GM19238 (cell line): ENCODE measurements around the gene ATP6V0D1.
"Not testable (repeated sequence)": the region's sequence is repeated elsewhere in the genome, so short reads cannot be mapped to it uniquely, and the experiment has no call there.

Experiments used
- DNase-seq: peaks from one replicate; pipeline ENCODE4 v3.0.0; 2011; ENCODE audit warnings: low spot score; ENCODE audit not compliant: insufficient read length

Gene ATP6V0D1

GRCh38 chr16:67504031-67505021, 23.4 kb upstream of the ATP6V0D1 start:
- no peak for DNase-seq

- no peak for DNase-seq
These were observed 18.1 kb upstream of the ATP6V0D1 start for GRCh38 chr16:67499106-67499505.

DNA sequence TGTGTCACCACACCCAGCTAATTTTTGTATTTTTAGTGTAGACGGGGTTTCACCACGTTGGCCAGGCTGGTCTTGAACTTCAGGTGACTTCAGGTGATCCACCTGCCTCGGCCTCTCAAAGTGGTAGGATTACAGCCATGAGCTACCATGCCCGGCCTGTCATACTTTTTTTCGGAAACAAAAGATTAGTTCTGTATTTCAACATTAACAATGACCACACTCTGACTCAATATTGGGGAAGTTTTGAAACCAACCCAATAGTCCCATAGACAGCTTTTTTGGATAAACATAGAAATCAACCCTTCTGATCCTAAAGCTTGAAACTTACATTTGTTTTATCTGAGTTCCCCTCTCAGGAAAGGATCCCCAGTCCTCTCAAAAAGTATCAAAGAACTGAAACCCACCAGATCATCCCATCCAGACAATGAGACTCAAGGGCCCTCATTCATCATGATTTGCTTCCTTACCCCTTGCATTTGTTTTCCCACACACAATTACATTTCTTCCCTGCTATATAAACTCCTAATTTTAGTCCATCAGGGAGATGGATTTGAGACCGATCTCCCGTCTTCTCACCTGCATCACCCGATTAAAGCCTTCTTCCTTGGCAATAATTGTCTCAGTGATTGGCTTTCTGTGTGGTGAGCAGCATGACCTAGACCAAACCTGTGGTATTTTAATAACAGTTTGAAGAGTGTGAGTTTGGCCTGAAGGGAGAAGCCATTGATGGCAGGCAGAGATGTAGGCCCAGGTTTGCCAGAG, 9.6 kb upstream of the ATP6V0D1 start:
- DNase-seq: no peak

GRCh38 chr16:67489401-67490083, 8.6 kb upstream of the ATP6V0D1 start:
- DNase-seq: no peak

- not testable (repeated sequence) for DNase-seq
These were observed 6.6 kb upstream of the ATP6V0D1 start for GRCh38 chr16:67487561-67487960.

DNA sequence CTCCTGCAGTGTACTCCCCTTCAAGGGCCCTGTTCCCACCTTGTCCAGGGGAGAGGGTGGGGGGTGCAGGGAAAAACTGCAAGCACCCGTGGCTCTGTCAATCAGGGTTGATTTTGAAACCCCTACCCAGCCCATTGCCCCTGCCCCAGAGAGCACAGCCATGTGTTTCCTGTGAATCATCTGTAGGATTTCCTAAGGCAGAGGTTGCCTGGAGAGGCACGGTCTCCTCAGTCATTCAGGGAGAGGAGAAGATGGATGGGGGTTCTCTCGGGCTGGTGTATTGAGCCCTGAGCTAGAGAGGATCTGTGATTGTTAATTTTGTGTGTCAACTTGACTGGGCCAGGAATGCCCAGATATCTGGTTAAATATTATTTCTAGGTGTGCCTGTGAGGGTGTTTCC, 5.8 kb upstream of the ATP6V0D1 start:
- DNase-seq: no peak

GRCh38 chr16:67483731-67484525, 3.0 kb upstream of the ATP6V0D1 start:
- no peak for DNase-seq

- no peak for DNase-seq
These were observed 2.2 kb upstream of the ATP6V0D1 start, which contains the start of gene AGRP for GRCh38 chr16:67483150-67483549. TSS of gene AGRP (minus strand) at chr16:67483547. CDS start at chr16:67483398, 149 bp downstream.

- DNase-seq: no peak
These were observed 1.4 kb upstream of the ATP6V0D1 start for GRCh38 chr16:67482233-67482924.

DNA sequence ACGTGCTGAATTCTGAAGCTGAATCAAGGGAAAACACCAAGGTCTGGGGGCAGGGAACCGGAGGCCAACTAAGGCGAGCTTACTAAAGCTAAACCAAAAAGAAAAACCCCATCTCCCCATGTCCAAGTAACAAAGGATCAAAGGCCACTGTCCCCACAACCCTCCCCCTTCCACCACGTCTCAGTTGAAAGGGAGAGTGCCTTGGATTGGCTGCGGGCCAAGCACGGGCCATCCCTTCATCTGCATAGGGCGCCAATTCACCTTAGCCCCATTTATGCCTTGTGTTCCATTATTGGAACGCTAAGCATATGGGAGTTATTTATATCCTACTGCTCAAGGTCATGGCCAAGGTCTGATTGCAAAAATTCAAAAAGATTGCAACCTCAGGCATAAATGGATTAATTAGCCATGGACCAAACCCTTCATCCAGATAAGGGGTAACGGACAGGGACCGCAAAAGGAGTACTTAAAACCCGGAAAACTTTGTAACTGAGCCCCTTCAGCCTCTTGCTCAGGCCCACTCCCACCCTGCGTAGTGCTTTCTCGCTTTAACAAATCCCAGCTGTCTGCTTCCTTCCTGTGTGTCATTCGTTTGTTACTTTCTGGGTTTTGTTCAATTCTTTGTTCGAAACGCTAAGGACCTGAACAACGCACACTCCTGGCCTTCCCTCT, 740 bp upstream of the ATP6V0D1 start:
- DNase-seq: no peak

DNA sequence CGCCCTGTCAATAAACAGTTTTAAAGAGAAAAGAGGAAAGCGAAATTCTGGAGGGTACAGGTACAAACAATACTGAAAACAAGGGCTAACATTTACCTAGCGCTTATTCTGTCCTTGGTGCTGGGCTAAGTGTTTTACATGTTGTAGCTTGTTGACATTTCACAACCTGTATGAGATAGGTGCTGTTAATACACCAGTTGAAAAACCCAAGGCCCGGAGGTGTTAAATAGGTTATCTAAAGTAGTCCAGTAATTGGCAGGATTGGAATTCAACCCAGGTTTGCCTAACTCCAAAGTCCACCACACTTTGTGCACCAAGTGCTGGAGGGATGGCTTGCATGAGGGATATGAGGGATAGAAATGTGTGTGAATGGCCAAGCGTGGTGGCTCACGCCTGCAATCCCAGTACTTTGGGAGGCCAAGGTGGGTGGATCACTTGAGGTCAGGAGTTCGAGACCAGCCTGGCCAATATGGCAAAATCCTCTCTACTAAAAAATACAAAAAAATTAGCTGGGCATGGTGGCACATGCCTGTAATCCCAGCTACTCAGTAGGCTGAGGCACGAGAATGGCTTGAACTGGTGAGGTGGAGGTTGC, 2.9 kb downstream of the ATP6V0D1 start:
- DNase-seq: no peak

GRCh38 chr16:67474551-67475455, 6.2 kb downstream of the ATP6V0D1 start:
- no peak for DNase-seq

DNA sequence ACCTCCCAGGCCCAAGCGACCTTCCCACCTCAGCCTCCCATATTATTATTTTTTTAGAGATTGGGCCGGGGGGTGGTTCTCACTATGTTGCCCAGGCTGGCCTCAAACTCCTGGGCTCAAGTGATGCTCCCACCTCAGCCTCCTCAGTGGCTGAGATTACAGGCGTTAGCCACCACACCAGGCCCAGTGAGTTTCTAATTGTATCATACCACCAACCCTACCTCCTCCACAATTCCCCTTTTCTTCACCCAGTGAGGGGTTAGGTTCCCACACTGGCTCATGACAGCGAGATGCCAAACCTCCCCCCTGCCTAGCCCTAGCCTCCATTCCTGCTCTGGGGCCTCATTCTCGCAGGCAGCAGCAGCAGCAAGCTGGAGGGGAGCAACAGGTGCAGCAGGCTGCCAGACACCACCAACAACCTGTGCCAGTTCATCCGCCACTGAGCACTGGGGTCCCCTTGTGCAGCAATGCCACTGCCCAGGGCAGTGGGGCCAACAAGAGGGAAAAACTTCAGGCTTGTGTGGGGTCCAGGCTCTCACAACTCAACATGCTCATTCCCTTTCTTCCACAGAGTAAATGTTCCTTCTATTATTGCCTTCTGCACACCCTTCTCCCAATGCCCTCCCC, 9.1 kb downstream of the ATP6V0D1 start:
- no peak for DNase-seq

GRCh38 chr16:67470359-67470758, 10.6 kb downstream of the ATP6V0D1 start:
- DNase-seq: no peak

- DNase-seq: no peak
These were observed 12.2 kb downstream of the ATP6V0D1 start for GRCh38 chr16:67468731-67469130.

GRCh38 chr16:67466581-67466980, 14.4 kb downstream of the ATP6V0D1 start:
- no peak for DNase-seq

GRCh38 chr16:67464565-67464964, 16.4 kb downstream of the ATP6V0D1 start:
- DNase-seq: no peak

DNA sequence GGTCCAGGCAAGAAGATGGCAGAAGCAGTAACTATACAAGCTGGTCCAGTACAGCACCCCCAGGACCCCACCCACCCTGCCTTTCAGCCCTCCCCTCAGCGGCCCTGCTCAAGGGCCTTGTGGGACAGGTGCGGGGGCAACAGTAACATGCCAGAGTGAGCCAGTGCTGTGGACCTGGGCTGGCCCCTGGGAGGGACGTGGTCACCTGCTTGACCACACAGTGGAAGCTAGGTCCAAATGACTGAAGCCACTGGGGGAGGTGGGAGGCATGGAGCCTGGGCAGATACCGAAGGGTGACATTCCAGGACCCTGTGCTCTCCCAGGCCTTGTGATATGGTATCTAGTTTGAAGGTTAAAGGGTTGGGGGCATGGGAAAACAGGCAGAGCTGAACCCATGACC, 17.3 kb downstream of the ATP6V0D1 start:
- DNase-seq: no peak
